ENCODE results near the gene AQP7. TPM values are rescaled to one million over a fixed set of nuclear protein-coding genes. Genes with fewer than 3 reads are reported as not detected.

AQP7 gene
- total RNA-seq: 0.09 and 0.14 TPM in 2 replicates

GRCh38 chr9:33402371-33402770 is at the start of gene AQP7:
AQP7 (minus strand) TSS chr9:33402568; CDS start chr9:33401262, 1,306 bp downstream.

GRCh38 chr9:33446946-33447798 is 44.8 kb upstream of the AQP7 start, which contains the start of gene AQP3:
AQP3 (minus strand) TSS chr9:33447593; CDS start chr9:33447530, 63 bp downstream.

Other genes starting within 250 kb of the AQP7 start
- gene B4GALT1, start 235.2 kb downstream of the AQP7 start, total RNA-seq: 32.7 and 54.3 TPM in 2 replicates
- 0.74 and 2.6 TPM in 2 replicates for gene SPINK4, start 162.4 kb downstream of the AQP7 start, total RNA-seq
- 10.6 and 16.5 TPM in 2 replicates for gene BAG1, start 137.9 kb downstream of the AQP7 start, total RNA-seq
- gene CHMP5, start 137.5 kb downstream of the AQP7 start, total RNA-seq: 115 and 128 TPM in 2 replicates
- gene NFX1, start 112.1 kb downstream of the AQP7 start, total RNA-seq: 22.0 and 23.3 TPM in 2 replicates
- 5.7 and 12.2 TPM in 2 replicates for gene AQP3, start 45.0 kb upstream of the AQP7 start, total RNA-seq
- gene NOL6, start 71.4 kb upstream of the AQP7 start, total RNA-seq: 18.6 and 27.2 TPM in 2 replicates
- 0.28 and 0.46 TPM in 2 replicates for gene ANKRD18B, start 121.7 kb upstream of the AQP7 start, total RNA-seq